Suprapubic skin (tissue), 4 donors: Measurements from ENCODE around the gene PGP.

Experiments
- EP300 ChIP-seq: sonication (generic); formaldehyde crosslinking; IDR thresholded peaks from one replicate; pipeline ENCODE4 v1.6.1; 2017; ENCODE audit warnings: antibody characterized with exemption
- POLR2A ChIP-seq, 2 donors: fragments of 450-650 bp; IDR thresholded peaks; one replicate each; pipeline ENCODE4 v1.6.1; 2017; ENCODE audit warnings: antibody characterized with exemption in 2 of 2, mild to moderate bottlenecking in 2 of 2, moderate library complexity in 2 of 2
- POLR2AphosphoS5 ChIP-seq, 3 donors: sonication (generic); formaldehyde crosslinking; IDR thresholded peaks; one replicate each; pipeline ENCODE4 v1.6.1; 2017; ENCODE audit warnings: antibody characterized with exemption in 3 of 3
- TF ChIP-seq, protein P1 (sequence below), 2 donors: fragments of 200-600 bp in 1 of 2; fragments of 450-650 bp in 1 of 2; sonication (generic) in 1 of 2; IDR thresholded peaks; one replicate each; pipeline ENCODE4 v1.5.1; 2016 to 2019; ENCODE audit warnings: antibody characterized with exemption in 2 of 2, mild to moderate bottlenecking in 1 of 2, moderate library complexity in 1 of 2

DNA sequence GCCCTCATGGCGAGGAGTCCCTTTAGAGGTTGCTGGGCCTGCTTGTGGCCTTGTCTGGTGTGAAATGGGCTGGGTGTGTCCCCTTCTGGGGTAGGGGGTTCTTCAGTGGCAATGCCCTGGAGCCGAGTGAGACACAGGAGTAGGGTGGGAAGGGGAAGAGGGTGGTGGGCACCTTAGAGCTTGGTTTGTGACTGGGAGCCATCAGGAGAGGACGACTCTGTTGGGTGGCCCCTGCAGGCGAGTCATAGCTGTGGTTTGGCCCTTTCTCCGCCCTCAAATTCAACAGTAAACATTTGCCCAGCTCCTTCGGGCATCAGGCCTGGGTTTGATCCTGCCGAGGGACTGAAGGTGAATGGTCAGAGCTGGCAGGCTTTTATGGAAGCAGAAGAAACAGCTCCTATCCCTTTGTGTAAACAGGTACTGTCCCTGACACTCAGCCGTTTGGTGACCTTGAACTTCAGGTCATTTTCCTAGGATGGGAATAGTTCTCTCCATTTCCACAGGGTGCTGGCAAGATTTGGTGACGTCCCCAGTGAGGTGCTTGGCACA is 11.7 kb upstream of the PGP start:
- TF ChIP-seq, protein P1, sequence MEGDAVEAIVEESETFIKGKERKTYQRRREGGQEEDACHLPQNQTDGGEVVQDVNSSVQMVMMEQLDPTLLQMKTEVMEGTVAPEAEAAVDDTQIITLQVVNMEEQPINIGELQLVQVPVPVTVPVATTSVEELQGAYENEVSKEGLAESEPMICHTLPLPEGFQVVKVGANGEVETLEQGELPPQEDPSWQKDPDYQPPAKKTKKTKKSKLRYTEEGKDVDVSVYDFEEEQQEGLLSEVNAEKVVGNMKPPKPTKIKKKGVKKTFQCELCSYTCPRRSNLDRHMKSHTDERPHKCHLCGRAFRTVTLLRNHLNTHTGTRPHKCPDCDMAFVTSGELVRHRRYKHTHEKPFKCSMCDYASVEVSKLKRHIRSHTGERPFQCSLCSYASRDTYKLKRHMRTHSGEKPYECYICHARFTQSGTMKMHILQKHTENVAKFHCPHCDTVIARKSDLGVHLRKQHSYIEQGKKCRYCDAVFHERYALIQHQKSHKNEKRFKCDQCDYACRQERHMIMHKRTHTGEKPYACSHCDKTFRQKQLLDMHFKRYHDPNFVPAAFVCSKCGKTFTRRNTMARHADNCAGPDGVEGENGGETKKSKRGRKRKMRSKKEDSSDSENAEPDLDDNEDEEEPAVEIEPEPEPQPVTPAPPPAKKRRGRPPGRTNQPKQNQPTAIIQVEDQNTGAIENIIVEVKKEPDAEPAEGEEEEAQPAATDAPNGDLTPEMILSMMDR (IDR thresholded peaks at IDR 0.05): no peak
- TF ChIP-seq POLR2A (IDR thresholded peaks at IDR 0.05): no peak
- TF ChIP-seq EP300: no peak
- TF ChIP-seq POLR2AphosphoS5 (IDR thresholded peaks at IDR 0.05): no peak
